CD4-positive, alpha-beta T cell treated with Interleukin-4 for 4 hours (primary cell): ENCODE data around the gene PIPOX.

Source experiments
- DNase-seq: peaks from one replicate; pipeline ENCODE4 v3.0.0-alpha.2; 2020

PIPOX gene, protein sequence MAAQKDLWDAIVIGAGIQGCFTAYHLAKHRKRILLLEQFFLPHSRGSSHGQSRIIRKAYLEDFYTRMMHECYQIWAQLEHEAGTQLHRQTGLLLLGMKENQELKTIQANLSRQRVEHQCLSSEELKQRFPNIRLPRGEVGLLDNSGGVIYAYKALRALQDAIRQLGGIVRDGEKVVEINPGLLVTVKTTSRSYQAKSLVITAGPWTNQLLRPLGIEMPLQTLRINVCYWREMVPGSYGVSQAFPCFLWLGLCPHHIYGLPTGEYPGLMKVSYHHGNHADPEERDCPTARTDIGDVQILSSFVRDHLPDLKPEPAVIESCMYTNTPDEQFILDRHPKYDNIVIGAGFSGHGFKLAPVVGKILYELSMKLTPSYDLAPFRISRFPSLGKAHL

GRCh38 chr17:29042679-29043538 is at the start of gene PIPOX:
PIPOX (plus strand) TSS chr17:29043141; CDS start chr17:29043226, 85 bp downstream.
- DNase-seq = peak; percentile 10

GRCh38 chr17:28993645-28994426 is 49.1 kb upstream of the PIPOX start:
- no peak for DNase-seq

- no peak for DNase-seq
These were observed 46.3 kb upstream of the PIPOX start for GRCh38 chr17:28996554-28997096.

GRCh38 chr17:28997806-28998205 is 45.1 kb upstream of the PIPOX start:
- no peak for DNase-seq

- DNase-seq = no peak
These were observed 43.7 kb upstream of the PIPOX start for GRCh38 chr17:28999206-28999605.

DNA sequence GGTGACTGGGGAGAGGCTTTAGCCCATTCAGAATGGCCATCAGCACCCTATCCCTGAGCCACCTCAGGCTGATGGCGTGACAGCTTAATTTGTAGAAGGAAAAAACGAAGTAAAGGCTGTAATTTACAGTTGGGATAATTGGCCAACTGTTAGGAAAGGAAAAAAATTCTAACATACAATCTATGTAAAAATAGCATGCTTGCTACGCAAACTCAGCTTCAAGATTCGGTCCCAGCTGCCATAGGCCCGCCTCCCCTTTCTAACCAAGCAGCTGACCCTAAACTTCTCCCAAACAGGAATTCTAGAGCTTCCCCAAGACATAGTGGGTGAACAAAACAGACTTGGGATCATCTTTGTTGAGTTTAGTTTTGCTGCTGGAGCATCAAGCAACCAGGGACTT is 42.0 kb upstream of the PIPOX start:
- DNase-seq = no peak

GRCh38 chr17:29002811-29003210 is 40.1 kb upstream of the PIPOX start:
- DNase-seq = no peak

DNA sequence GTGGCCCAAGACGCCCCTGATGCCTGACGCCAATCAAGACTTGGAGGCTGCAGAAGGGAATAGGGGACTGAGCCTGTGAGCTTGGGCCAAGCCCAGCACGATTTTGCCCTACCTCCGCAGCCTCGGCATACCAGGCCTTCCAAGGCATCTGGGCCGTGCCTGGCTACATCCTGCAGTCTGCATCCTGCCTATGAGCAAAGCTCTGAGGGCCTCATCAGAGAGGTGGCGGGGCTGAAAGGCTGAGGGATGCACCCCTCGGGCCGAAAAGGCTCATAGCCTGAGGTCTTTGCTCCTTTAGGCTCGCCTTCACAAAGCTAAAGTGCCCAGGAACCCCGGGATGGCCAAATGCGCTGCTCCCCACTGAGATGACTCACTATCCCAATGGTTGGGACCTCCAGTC is 39.7 kb upstream of the PIPOX start:
- no peak for DNase-seq

DNA sequence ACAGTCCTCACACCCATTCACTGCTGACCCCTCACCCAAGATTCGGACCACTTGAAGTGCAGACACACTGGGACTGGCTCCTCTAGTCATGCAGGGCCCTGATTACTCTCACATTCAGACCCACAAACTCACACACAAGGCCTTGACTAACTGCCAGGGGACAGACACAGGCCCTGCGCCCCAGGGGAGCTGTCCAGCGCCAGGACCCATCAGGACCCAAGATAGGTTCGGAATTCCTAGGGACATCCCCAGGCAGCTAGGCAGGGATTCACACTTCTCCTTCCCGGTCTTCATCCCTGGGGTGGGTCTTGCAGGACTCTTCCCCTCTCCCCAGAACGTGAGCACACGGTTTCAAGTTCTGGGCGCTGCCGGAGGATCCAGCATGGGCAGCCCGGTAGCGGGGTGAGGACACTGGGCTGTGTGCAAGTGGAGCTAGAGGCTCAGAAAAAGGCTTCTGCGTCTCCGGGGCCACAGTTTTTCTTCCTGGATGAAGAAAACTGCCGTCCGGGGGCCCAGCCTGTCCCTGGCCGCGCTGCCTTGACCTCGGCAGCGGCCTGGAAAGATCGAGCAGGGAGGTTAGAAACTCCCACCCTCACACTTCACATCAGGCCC is 38.8 kb upstream of the PIPOX start:
- no peak for DNase-seq

DNA sequence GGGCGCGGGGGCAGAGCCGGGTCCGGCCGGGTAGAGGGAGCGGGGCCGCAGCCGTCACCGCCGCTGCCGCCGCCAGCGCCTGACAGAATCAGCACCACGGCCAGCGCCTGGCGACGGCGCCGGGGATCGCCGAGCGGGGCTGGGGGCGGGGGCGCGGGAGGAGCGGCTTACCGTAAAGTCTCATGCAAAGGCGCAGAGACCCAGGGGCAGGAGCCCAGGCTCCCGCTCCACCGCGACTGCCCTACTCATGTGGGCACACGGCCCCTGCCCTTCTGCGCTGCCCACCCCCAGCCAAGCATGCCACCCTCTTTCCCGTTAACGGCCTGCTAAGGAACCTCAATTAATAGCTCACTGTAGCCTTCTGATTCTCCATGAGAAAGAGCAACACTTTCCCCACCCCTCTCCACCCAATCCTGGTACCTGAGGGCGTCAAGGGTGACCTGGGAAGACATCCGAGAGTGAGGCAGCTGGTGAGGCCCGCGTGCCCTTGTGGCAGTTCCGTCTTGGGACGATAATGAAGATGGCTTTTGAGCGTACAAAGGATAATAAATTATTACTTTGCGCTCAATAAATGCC is 36.9 kb upstream of the PIPOX start, which contains the start of gene SEZ6:
Gene SEZ6 (minus strand): TSS at position 98 of the 576 bp plus-strand sequence. CDS start 164 bp downstream, outside the sequence.
- DNase-seq = peak; percentile 11

GRCh38 chr17:29007456-29007855 is 35.5 kb upstream of the PIPOX start:
- DNase-seq = no peak

DNA sequence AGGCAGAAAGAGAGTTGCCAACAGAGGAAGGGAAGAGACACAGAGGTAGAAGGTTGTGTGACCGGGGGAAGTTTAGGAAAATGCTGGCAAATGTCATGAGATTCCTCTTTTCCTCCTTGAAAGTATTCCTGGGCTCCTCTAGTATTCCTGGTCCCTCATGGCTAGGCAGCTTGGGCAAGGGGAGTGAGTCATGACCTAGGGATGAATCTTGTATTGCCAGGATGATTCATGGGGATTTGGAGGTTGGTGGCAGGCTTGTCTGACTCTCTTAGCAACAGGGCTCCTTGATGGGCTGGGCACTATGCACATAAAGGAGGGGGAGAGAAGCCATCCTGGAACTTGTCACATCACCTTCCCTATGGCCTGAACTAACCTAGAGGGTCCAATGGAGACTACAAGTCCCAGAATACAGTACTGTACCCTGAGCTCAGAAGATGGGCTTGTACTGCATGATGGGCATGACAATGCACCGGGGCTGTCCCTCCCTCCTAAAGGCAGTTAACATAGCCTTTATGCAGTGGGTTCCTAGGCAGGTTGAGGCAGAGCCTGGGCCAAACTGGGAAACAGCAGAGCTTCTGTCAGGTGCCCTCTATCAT is 35.0 kb upstream of the PIPOX start:
- DNase-seq = no peak

DNA sequence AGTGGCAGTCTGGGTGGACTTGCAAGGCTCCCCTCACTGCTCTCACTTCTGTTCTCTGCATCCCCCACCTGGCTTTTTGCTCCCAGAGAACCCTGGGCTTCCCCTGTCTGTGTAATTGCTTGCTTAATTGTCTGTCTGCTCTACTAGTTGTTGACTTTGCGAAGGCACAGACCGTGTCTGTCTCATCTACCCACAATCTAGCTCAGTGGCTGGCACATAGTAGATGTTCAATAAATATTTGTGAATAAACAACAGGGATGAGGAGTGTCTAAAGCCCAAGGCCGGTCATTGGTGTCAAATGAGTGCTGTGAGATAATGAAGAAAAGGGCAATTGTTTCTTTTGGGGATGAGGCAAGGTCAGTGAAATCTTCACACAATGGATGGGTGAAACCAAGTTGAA is 34.4 kb upstream of the PIPOX start:
- DNase-seq = no peak

- DNase-seq = no peak
These were observed 32.8 kb upstream of the PIPOX start for GRCh38 chr17:29010129-29010528.

DNA sequence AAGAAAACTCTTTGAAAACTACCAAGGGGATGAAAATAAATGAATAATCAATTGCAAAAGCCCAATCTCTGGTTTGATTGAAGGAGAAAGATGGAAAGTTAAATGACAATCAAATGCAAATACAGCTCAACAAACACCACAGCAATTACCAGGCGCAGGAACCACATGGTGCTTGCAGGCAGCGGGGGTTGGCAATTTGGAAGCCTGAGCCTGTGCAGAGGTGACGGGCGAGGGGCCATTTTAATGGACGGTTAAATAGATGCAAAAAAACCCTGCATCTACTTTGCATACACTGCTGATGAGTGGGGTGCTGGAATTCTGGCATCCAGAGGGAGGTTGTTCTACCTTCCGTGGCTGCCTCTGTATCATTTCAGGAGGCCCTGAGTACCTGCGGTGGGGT is 32.4 kb upstream of the PIPOX start:
- DNase-seq = no peak

GRCh38 chr17:29012535-29012934 is 30.4 kb upstream of the PIPOX start:
- no peak for DNase-seq

DNA sequence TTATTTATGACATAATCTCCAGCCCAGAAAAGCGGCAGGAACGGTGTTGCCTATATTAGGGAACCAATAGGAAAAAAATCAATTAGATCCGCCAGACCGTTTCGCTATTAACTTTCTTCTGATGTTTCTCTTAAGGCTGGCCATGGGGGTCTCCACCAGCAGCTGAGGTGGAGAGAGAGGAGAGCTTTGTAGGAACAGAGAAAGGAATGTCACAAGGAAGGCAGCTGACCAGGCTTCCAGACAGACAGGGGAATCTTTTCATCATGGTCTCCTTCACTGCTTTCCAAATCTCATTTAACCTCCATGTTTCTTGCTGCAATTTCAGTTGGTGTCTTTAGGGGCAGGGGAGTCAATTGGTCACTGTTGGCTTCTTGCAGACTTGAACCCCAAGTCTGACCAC is 28.2 kb upstream of the PIPOX start:
- DNase-seq = no peak

DNA sequence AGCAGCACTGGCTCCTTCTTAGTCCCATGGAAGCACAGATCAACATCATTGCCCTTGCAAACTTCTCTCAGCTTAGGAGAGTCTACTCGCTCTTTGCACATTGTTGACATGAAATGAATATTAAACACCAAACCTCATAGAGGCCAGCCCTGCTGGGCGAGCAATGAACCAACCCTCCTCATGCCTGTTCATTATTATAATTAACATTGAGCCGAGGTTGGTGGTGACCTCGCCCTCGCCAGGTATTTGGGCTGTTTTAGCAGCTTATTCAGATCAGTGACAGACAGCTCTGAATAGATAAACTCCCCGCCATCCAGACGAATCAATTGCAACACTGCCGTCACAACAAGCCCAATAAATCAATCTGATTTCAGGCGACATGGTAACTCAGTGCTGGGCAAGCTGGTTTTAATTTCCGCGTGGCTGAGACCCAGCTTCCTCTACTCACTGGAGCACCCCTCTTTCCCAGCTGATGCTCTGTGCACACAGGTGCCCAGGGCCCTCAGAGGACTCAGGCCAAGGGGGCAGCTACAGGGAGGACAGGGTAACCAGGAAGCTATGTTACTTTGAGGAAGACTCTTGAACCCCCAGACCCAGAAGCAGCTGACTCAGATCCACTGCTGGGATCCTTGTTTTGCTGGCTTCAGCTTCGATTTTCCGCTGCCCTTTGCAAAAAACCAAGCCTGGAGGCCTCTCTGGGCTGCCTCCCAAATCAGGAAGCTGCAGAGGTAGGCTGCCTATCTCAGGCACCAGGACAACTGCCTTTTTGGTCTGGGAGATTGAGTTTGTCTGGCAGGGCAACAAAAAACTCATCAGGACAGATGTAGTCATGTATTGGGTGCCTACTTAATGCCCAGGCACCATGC is 26.4 kb upstream of the PIPOX start:
- DNase-seq = no peak

- DNase-seq = no peak
These were observed 24.0 kb upstream of the PIPOX start for GRCh38 chr17:29018788-29019474.
